B cell (primary cell): ENCODE measurements around the gene PARP12. TPM values are rescaled to one million over a fixed set of nuclear protein-coding genes. Genes with fewer than 3 reads are reported as not detected.

Experiments used
- ATAC-seq: fragments of 200-7000 bp; cut with Tn5 transposase; one replicate; pipeline ENCODE4 v1.10.0; 2021; ENCODE audit warnings: low read depth, mild to moderate bottlenecking, moderate number of reproducible peaks, moderate library complexity
- CTCF ChIA-PET: fragments of 350-600 bp; sonication (Branson Sonifier 250); formaldehyde crosslinking; loops from one replicate; lab custom pipeline; 2021; ENCODE audit warnings: antibody characterized with exemption, inconsistent platforms; lab: Charles Lee
- POLR2A ChIA-PET: fragments of 350-600 bp; sonication (Branson Sonifier 250); formaldehyde crosslinking; loops from one replicate; lab custom pipeline; 2021; ENCODE audit warnings: antibody characterized with exemption; lab: Charles Lee
- DNase-seq: peaks from one replicate; pipeline ENCODE4 v3.0.0; 2013
- H2AFZ ChIP-seq: 2 replicates; pipeline ENCODE4 v1.6.1; 2012; ENCODE audit warnings: mild to moderate bottlenecking, low read depth, low read length; ENCODE audit not compliant: insufficient read depth, poor library complexity, severe bottlenecking
- H3K27ac ChIP-seq, 2 donors: 1 replicate in 1 of 2; 2 replicates in 1 of 2; pipeline ENCODE4 v1.5.1; 2012 to 2013; ENCODE audit warnings: low read length in 2 of 2, mild to moderate bottlenecking in 2 of 2, moderate library complexity in 1 of 2
- H3K27me3 ChIP-seq, 4 experiments: fragments of 200-600 bp in 1 of 4; sonication (generic) in 1 of 4; replicated peaks in 1 of 4; 1 replicate in 2 of 4; 2 replicates in 2 of 4; pipeline versions ENCODE4 v1.6.1 to v1.7.0; 2013 to 2016; ENCODE audit warnings: low read length in 3 of 4, mild to moderate bottlenecking in 2 of 4, mixed read lengths in 1 of 4, moderate library complexity in 1 of 4; ENCODE audit not compliant: insufficient read depth in 4 of 4, control insufficient read depth in 3 of 4; ENCODE audit errors: control extremely low read depth in 1 of 4
- H3K36me3 ChIP-seq, 2 experiments: replicated peaks in 1 of 2; 1 replicate in 1 of 2; 2 replicates in 1 of 2; pipeline versions ENCODE4 v1.6.1 to v1.7.1; 2013; ENCODE audit warnings: low read length in 1 of 2; ENCODE audit not compliant: insufficient read depth in 2 of 2, control insufficient read depth in 1 of 2; ENCODE audit errors: control extremely low read depth in 1 of 2, extremely low read depth in 1 of 2
- H3K4me1 ChIP-seq, 2 donors: fragments of 200-600 bp in 1 of 2; sonication (generic) in 1 of 2; 1 replicate in 1 of 2; 2 replicates in 1 of 2; pipeline versions ENCODE4 v1.5.1 to v1.6.1; 2013 to 2017; ENCODE audit warnings: low read length in 2 of 2; ENCODE audit not compliant: control insufficient read depth in 2 of 2, insufficient read depth in 2 of 2
- H3K4me2 ChIP-seq: replicated peaks from 2 replicates; pipeline ENCODE3; 2012; ENCODE audit warnings: mild to moderate bottlenecking, low read depth, low read length; ENCODE audit not compliant: poor library complexity, severe bottlenecking
- H3K4me3 ChIP-seq, 5 experiments: fragments of 200-600 bp in 1 of 5; sonication (generic) in 1 of 5; 1 replicate in 3 of 5; 2 replicates in 2 of 5; pipeline versions ENCODE4 v1.5.1 to v1.7.0; 2011 to 2016; ENCODE audit warnings: low read length in 4 of 5, mild to moderate bottlenecking in 4 of 5, low read depth in 2 of 5, control low read depth in 1 of 5, moderate library complexity in 1 of 5; ENCODE audit not compliant: insufficient read depth in 1 of 5; ENCODE audit errors: control extremely low read depth in 1 of 5, extremely low read depth in 1 of 5
- H3K79me2 ChIP-seq: fragments of 200-600 bp; sonication (generic); one replicate; pipeline ENCODE4 v1.6.0; 2016; ENCODE audit warnings: low read length; ENCODE audit not compliant: control insufficient read depth, insufficient read depth
- H3K9ac ChIP-seq: fragments of 200-600 bp; sonication (generic); 2 replicates; pipeline ENCODE4 v1.6.1; 2017; ENCODE audit warnings: mild to moderate bottlenecking, low read length, moderate library complexity
- H3K9me3 ChIP-seq, 3 donors: one replicate each; pipeline versions ENCODE4 v1.6.1 to v1.7.1; 2013; ENCODE audit warnings: low read length in 2 of 3; ENCODE audit not compliant: control insufficient read depth in 2 of 3, insufficient read depth in 1 of 3; ENCODE audit errors: control extremely low read depth in 1 of 3
- H4K20me1 ChIP-seq: 2 replicates; pipeline ENCODE4 v1.6.0; 2012; ENCODE audit warnings: mild to moderate bottlenecking, low read length; ENCODE audit not compliant: insufficient read depth, control insufficient read depth, poor library complexity, severe bottlenecking
- H3K27ac Mint-ChIP-seq: one replicate; pipeline ENCODE4 v1.8.0; 2021; ENCODE audit warnings: mixed read lengths
- H3K27me3 Mint-ChIP-seq: one replicate; pipeline ENCODE4 v1.8.0; 2021; ENCODE audit warnings: mixed read lengths
- H3K4me1 Mint-ChIP-seq: one replicate; pipeline ENCODE4 v1.8.0; 2021; ENCODE audit warnings: mixed read lengths
- H3K4me3 Mint-ChIP-seq: one replicate; pipeline ENCODE4 v1.8.0; 2021; ENCODE audit warnings: mixed read lengths
- H3K9me3 Mint-ChIP-seq: one replicate; pipeline ENCODE4 v1.8.0; 2022; ENCODE audit warnings: mixed read lengths; ENCODE audit not compliant: insufficient read depth
- EZH2 ChIP-seq: IDR thresholded peaks from 2 replicates; pipeline ENCODE4 v1.6.1; 2012; ENCODE audit warnings: borderline replicate concordance, low read depth, mild to moderate bottlenecking, moderate library complexity, low read length; ENCODE audit not compliant: insufficient read depth, poor library complexity, severe bottlenecking
- WGBS: methylation state at CpG from one replicate; pipeline ENCODE4 v1.1.5; 2013; ENCODE audit warnings: missing lambda C conversion rate; ENCODE audit not compliant: insufficient coverage; 5-methylcytosine and 5-hydroxymethylcytosine counted together
- intact Hi-C: fragments of 100-400 bp; cut with micrococcal nuclease; formaldehyde crosslinking; loops from one replicate; pipeline ENCODE4 v1.10.0; 2022
- polyA plus RNA-seq: library from polyadenylated mRNA; depleted of rRNA; stranded (reverse); fragments of >200 nt; gene quantifications from 2 replicates; pipeline ENCODE4 v1.2.3, GENCODE V29; 2012
- total RNA-seq, 2 donors: library from RNA; stranded (reverse); fragments of 120-200 nt in 1 of 2; gene quantifications; 1 replicate in 1 of 2; 2 replicates in 1 of 2; pipeline versions ENCODE4 v1.2.3 to v1.2.4, GENCODE V29; 2013 to 2022
- TF ChIP-seq, protein P1 (sequence below): fragments of 200-600 bp; IDR thresholded peaks from one replicate; pipeline ENCODE4 v1.8.0; 2022; ENCODE audit warnings: antibody characterized with exemption, mild to moderate bottlenecking

The PARP12 gene
- total and polyA plus RNA-seq, 2 donors (not counting 1 experiment from before 2014, with no cell fraction given), result 170 to 177 TPM

- H3K27ac Mint-ChIP-seq, result no peak overlapping the region
- Histone ChIP-seq H3K27me3 (no peaks in the 10 kb centered on the region), H2AFZ (no peak overlapping the region), H3K9ac (no peak overlapping the region), H3K4me2 (no peak overlapping the region), H3K36me3 (no peaks in the 10 kb centered on the region), H3K9me3 (no peaks in the 10 kb centered on the region), H3K79me2 (no peaks in the 10 kb centered on the region), H4K20me1 (no peaks in the 10 kb centered on the region), H3K27ac (no peak overlapping the region), H3K4me1 (peaks cover 0 to 7% of the 10 kb centered on the region in 2 donors), H3K4me3 (no peak overlapping the region)
- no peaks in the 10 kb centered on the region for H3K9me3 Mint-ChIP-seq
- H3K4me3 Mint-ChIP-seq, result no peak overlapping the region
- no peak for DNase-seq
- POLR2A ChIA-PET, result no interaction called here
- CTCF ChIA-PET, result interaction anchor here (3.8 kb wide), 1 partner anchor 346 kb away, joined by 15 read pairs; no protein-coding TSS in a partner anchor
- 65% methylated on average over 4 of the region's 14 CpGs for WGBS
- peaks cover 10% of the 10 kb centered on the region for H3K4me1 Mint-ChIP-seq
- intact Hi-C loops, result no loop called here
- no peak for TF ChIP-seq EZH2
- TF ChIP-seq, protein P1, sequence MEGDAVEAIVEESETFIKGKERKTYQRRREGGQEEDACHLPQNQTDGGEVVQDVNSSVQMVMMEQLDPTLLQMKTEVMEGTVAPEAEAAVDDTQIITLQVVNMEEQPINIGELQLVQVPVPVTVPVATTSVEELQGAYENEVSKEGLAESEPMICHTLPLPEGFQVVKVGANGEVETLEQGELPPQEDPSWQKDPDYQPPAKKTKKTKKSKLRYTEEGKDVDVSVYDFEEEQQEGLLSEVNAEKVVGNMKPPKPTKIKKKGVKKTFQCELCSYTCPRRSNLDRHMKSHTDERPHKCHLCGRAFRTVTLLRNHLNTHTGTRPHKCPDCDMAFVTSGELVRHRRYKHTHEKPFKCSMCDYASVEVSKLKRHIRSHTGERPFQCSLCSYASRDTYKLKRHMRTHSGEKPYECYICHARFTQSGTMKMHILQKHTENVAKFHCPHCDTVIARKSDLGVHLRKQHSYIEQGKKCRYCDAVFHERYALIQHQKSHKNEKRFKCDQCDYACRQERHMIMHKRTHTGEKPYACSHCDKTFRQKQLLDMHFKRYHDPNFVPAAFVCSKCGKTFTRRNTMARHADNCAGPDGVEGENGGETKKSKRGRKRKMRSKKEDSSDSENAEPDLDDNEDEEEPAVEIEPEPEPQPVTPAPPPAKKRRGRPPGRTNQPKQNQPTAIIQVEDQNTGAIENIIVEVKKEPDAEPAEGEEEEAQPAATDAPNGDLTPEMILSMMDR, result no peak
- H3K27me3 Mint-ChIP-seq, result no peaks in the 10 kb centered on the region
- ATAC-seq, result no peak
Observed at GRCh38 chr7:139992353-139993044, 70.3 kb downstream of the PARP12 start.

- Histone ChIP-seq H3K4me2 (no peak overlapping the region), H3K9ac (no peak overlapping the region), H3K36me3 (no peaks in the 10 kb centered on the region), H4K20me1 (no peaks in the 10 kb centered on the region), H3K4me3 (no peak overlapping the region), H3K27me3 (no peaks in the 10 kb centered on the region), H3K9me3 (no peaks in the 10 kb centered on the region), H3K4me1 (peaks cover 0 to 7% of the 10 kb centered on the region in 2 donors), H3K79me2 (no peaks in the 10 kb centered on the region), H2AFZ (no peak overlapping the region), H3K27ac (no peak overlapping the region)
- no peaks in the 10 kb centered on the region for H3K27me3 Mint-ChIP-seq
- peaks cover 10% of the 10 kb centered on the region for H3K4me1 Mint-ChIP-seq
- ChIA-PET CTCF (interaction anchor here (3.8 kb wide), 1 partner anchor 346 kb away, joined by 15 read pairs; no protein-coding TSS in a partner anchor), POLR2A (no interaction called here)
- intact Hi-C loops, result no loop called here
- no peaks in the 10 kb centered on the region for H3K9me3 Mint-ChIP-seq
- TF ChIP-seq, protein P1, result no peak
- TF ChIP-seq EZH2, result no peak
- DNase-seq (no peak), ATAC-seq (no peak)
- no peak overlapping the region for H3K4me3 Mint-ChIP-seq
- 90% methylated on average over 2 of the region's 6 CpGs for WGBS
- H3K27ac Mint-ChIP-seq, result no peak overlapping the region
Observed at GRCh38 chr7:139991911-139992310, 70.8 kb downstream of the PARP12 start.
